ENCODE data around the gene LYPD8. TPM values are rescaled to one million over a fixed set of nuclear protein-coding genes. Genes with fewer than 3 reads are reported as not detected.

LYPD8 gene
- 0.11 to 0.32 TPM (median 0.17 TPM) in 3 of 5 replicates, not detected in the others for total RNA-seq (2022; extraction: Qiagen RNA extraction; ENCODE audit: low read depth)

DNA sequence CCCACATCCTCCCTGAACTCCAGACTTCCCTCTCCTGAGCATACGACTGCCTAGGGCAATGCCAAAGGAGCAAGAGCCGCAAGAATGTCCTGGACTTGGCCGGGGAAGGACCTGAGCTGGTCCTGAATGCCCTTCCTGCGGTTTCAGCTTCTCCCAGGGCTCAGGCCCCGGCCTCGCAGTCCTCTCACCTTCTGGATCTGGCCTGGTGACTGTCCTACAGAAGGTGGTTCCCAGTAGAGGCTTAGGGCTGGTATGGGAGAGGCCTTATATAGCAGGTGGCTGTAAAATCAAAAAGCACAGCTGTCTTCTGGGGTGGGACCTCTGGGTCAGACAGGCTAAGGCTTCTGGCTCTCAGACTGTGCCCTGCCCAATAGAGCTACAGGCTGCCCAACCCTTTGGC lies at the start of gene LYPD8:
Gene LYPD8, minus strand, starts transcription at position 243 of the 400 bp plus-strand sequence. CDS start 4,678 bp downstream, outside the sequence.

DNA sequence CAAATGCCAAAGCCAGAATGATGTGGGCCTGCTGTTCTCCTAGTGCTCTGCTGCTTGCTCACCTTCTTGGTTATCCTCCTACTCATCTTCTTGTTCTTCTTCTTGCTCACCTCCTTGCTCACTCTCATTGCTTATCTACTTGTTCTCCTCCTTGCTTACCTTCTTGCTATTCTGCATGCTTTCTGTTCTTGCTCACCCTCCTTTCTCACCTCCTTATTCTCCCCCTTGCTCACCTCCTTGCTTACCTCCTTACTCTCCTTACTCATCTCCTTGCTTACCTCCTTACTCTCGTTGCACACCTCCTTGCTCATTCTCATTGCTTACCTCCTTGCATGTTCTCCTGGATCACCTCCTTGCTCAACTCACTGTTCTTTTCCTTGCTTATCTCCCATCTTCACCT lies 52.8 kb downstream of the LYPD8 start, which contains the start of gene OR14I1:
Gene OR14I1, minus strand, starts transcription at position 53 of the 400 bp plus-strand sequence.

Other genes starting within 250 kb of the LYPD8 start
- not detected in 5 replicates for gene OR2G6, start 247.7 kb downstream of the LYPD8 start, total RNA-seq (2022; extraction: Qiagen RNA extraction; ENCODE audit: low read depth)
- gene OR2T29, start 193.0 kb downstream of the LYPD8 start, total RNA-seq (2022; extraction: Qiagen RNA extraction; ENCODE audit: low read depth) = not detected in 5 replicates
- not detected in 5 replicates for gene OR2T34, start 181.0 kb downstream of the LYPD8 start, total RNA-seq (2022; extraction: Qiagen RNA extraction; ENCODE audit: low read depth)
- not detected in 5 replicates for gene OR2T10, start 158.1 kb downstream of the LYPD8 start, total RNA-seq (2022; extraction: Qiagen RNA extraction; ENCODE audit: low read depth)
- not detected in 5 replicates for gene OR2T11, start 120.7 kb downstream of the LYPD8 start, total RNA-seq (2022; extraction: Qiagen RNA extraction; ENCODE audit: low read depth)
- gene OR2T35, start 110.5 kb downstream of the LYPD8 start, total RNA-seq (2022; extraction: Qiagen RNA extraction; ENCODE audit: low read depth) = not detected in 5 replicates
- gene OR2T27, start 100.2 kb downstream of the LYPD8 start, total RNA-seq (2022; extraction: Qiagen RNA extraction; ENCODE audit: low read depth) = not detected in 5 replicates
- not detected in 5 replicates for gene OR14I1, start 53.0 kb downstream of the LYPD8 start, total RNA-seq (2022; extraction: Qiagen RNA extraction; ENCODE audit: low read depth)
- gene SH3BP5L, start 70.2 kb upstream of the LYPD8 start, total RNA-seq (2022; extraction: Qiagen RNA extraction; ENCODE audit: low read depth) = 24.8 to 29.0 TPM (median 27.3 TPM) in 5 replicates
- gene ZNF672, start 82.5 kb upstream of the LYPD8 start, total RNA-seq (2022; extraction: Qiagen RNA extraction; ENCODE audit: low read depth) = 19.4 to 26.5 TPM (median 24.3 TPM) in 5 replicates
- 11.9 to 30.1 TPM (median 25.4 TPM) in 5 replicates for gene ZNF692, start 103.3 kb upstream of the LYPD8 start, total RNA-seq (2022; extraction: Qiagen RNA extraction; ENCODE audit: low read depth)
- gene PGBD2, start 150.5 kb upstream of the LYPD8 start, total RNA-seq (2022; extraction: Qiagen RNA extraction; ENCODE audit: low read depth) = 4.2 to 5.3 TPM (median 4.7 TPM) in 5 replicates

Measured in A549 treated with DMSO at 1 μM for 4 hours (cell line).